Mesendoderm (in vitro differentiated cells): ENCODE results near the gene KCNN3.
A peak's percentile ranks its signal among the peaks of the same experiment; 100 is the strongest.

Experiments
- DNase-seq: peaks from one replicate; pipeline ENCODE4 v3.0.0; 2013
- H2AK5ac ChIP-seq: 2 replicates; pipeline ENCODE4 v1.6.1; 2013; ENCODE audit warnings: low read length, inconsistent platforms
- H2BK120ac ChIP-seq: 2 replicates; pipeline ENCODE4 v1.6.1; 2013; ENCODE audit warnings: low read depth, mild to moderate bottlenecking, low read length, moderate library complexity, mixed read lengths
- H2BK15ac ChIP-seq: replicated peaks from 2 replicates; pipeline ENCODE4 v1.6.1; 2013; ENCODE audit warnings: low read depth, mild to moderate bottlenecking, moderate library complexity
- H2BK5ac ChIP-seq: 2 replicates; pipeline ENCODE4 v1.6.1; 2013; ENCODE audit warnings: low read length, inconsistent platforms
- H3K18ac ChIP-seq: 2 replicates; pipeline ENCODE4 v1.6.1; 2013; ENCODE audit warnings: mild to moderate bottlenecking, low read length, mixed read lengths
- H3K23ac ChIP-seq: one replicate; pipeline ENCODE4 v1.6.1; 2013; ENCODE audit warnings: low read length
- H3K27ac ChIP-seq: 2 replicates; pipeline ENCODE4 v1.5.1; 2013; ENCODE audit warnings: low read depth, mild to moderate bottlenecking, inconsistent platforms, low read length, moderate library complexity
- H3K27me3 ChIP-seq: 2 replicates; pipeline ENCODE4 v1.6.1; 2013; ENCODE audit warnings: low read length, control low read depth, mild to moderate bottlenecking, inconsistent platforms; ENCODE audit not compliant: insufficient read depth, poor library complexity
- H3K36me3 ChIP-seq: 2 replicates; pipeline ENCODE4 v1.6.1; 2013; ENCODE audit warnings: low read length, inconsistent platforms; ENCODE audit not compliant: control insufficient read depth, insufficient read depth
- H3K4ac ChIP-seq: one replicate; pipeline ENCODE4 v1.6.1; 2013; ENCODE audit warnings: low read depth, mild to moderate bottlenecking, low read length, moderate library complexity
- H3K4me1 ChIP-seq: 2 replicates; pipeline ENCODE4 v1.6.1; 2013; ENCODE audit warnings: low read depth, low read length, inconsistent platforms; ENCODE audit not compliant: control insufficient read depth
- H3K4me2 ChIP-seq: 2 replicates; pipeline ENCODE4 v1.6.1; 2013; ENCODE audit warnings: low read length
- H3K4me3 ChIP-seq: 2 replicates; pipeline ENCODE4 v1.5.1; 2013; ENCODE audit warnings: mild to moderate bottlenecking, low read length
- H3K56ac ChIP-seq: one replicate; pipeline ENCODE4 v1.6.1; 2013; ENCODE audit warnings: low read length
- H3K79me1 ChIP-seq: 2 replicates; pipeline ENCODE4 v1.6.1; 2013; ENCODE audit warnings: low read length, inconsistent platforms
- H3K79me2 ChIP-seq: 2 replicates; pipeline ENCODE4 v1.6.1; 2013; ENCODE audit warnings: mild to moderate bottlenecking, low read length; ENCODE audit not compliant: control insufficient read depth, insufficient read depth
- H3K9ac ChIP-seq: 2 replicates; pipeline ENCODE4 v1.6.1; 2013; ENCODE audit warnings: low read length, inconsistent platforms
- H4K5ac ChIP-seq: one replicate; pipeline ENCODE4 v1.6.1; 2013; ENCODE audit warnings: low read length
- H4K8ac ChIP-seq: one replicate; pipeline ENCODE4 v1.6.1; 2013; ENCODE audit warnings: low read depth, mild to moderate bottlenecking, control low read depth, low read length, moderate library complexity
- WGBS: extraction: QIAGEN DNeasy Blood & Tissue Kit; methylation state at CpG from one replicate; pipeline ENCODE4 v1.1.7; 2013; ENCODE audit warnings: low lambda C conversion rate, missing lambda C conversion rate; ENCODE audit not compliant: insufficient coverage; ENCODE audit errors: extremely low coverage; 5-methylcytosine and 5-hydroxymethylcytosine counted together

Gene KCNN3

GRCh38 chr1:154698320-154699096, 171.6 kb downstream of the KCNN3 start:
- Histone ChIP-seq H2BK5ac (no peak overlapping the region), H3K4me2 (no peak overlapping the region), H3K79me2 (no peaks in the 10 kb centered on the region), H2BK15ac (no peak overlapping the region), H3K79me1 (no peaks in the 10 kb centered on the region), H2BK120ac (no peak overlapping the region), H3K18ac (no peak overlapping the region), H2AK5ac (no peak overlapping the region), H4K8ac (no peak overlapping the region), H3K4ac (no peak overlapping the region), H3K27ac (no peak overlapping the region), H3K23ac (no peak overlapping the region), H3K9ac (no peak overlapping the region), H3K4me1 (no peaks in the 10 kb centered on the region), H3K56ac (no peak overlapping the region), H3K27me3 (no peaks in the 10 kb centered on the region), H3K4me3 (no peak overlapping the region), H3K36me3 (no peaks in the 10 kb centered on the region), H4K5ac (no peak overlapping the region)
- no CpG with 5 or more reads among the region's 4 CpGs for WGBS
- DNase-seq, result no peak

GRCh38 chr1:154697710-154698109, 172.4 kb downstream of the KCNN3 start:
- no peak overlapping the region for H3K56ac ChIP-seq
- H3K18ac ChIP-seq, result no peak overlapping the region
- no peak overlapping the region for H3K9ac ChIP-seq
- H3K23ac ChIP-seq, result no peak overlapping the region
- H4K8ac ChIP-seq, result no peak overlapping the region
- no peak overlapping the region for H2AK5ac ChIP-seq
- no peaks in the 10 kb centered on the region for H3K79me1 ChIP-seq
- no peak overlapping the region for H2BK5ac ChIP-seq
- H3K4me2 ChIP-seq, result no peak overlapping the region
- DNase-seq, result no peak
- H3K4ac ChIP-seq, result no peak overlapping the region
- H3K4me1 ChIP-seq, result no peaks in the 10 kb centered on the region
- no peaks in the 10 kb centered on the region for H3K36me3 ChIP-seq
- H3K27ac ChIP-seq, result no peak overlapping the region
- H4K5ac ChIP-seq, result no peak overlapping the region
- H2BK15ac ChIP-seq, result no peak overlapping the region
- H3K27me3 ChIP-seq, result no peaks in the 10 kb centered on the region
- no peaks in the 10 kb centered on the region for H3K79me2 ChIP-seq
- no peak overlapping the region for H2BK120ac ChIP-seq
- no peak overlapping the region for H3K4me3 ChIP-seq

- Histone ChIP-seq H3K18ac (no peak overlapping the region), H3K9ac (no peak overlapping the region), H3K4me2 (no peak overlapping the region), H3K56ac (no peak overlapping the region), H2BK120ac (no peak overlapping the region), H2AK5ac (no peak overlapping the region), H3K27me3 (no peaks in the 10 kb centered on the region), H3K79me2 (no peaks in the 10 kb centered on the region), H4K5ac (no peak overlapping the region), H2BK5ac (no peak overlapping the region), H3K4me1 (no peaks in the 10 kb centered on the region), H3K4me3 (no peak overlapping the region), H3K79me1 (no peaks in the 10 kb centered on the region), H2BK15ac (no peak overlapping the region), H3K4ac (no peak overlapping the region), H3K27ac (no peak overlapping the region), H3K23ac (no peak overlapping the region), H3K36me3 (no peaks in the 10 kb centered on the region), H4K8ac (no peak overlapping the region)
- no CpG with 5 or more reads among the region's 4 CpGs for WGBS
- no peak for DNase-seq
These were observed 173.6 kb downstream of the KCNN3 start for GRCh38 chr1:154696456-154696855.

- H3K36me3 ChIP-seq, result no peaks in the 10 kb centered on the region
- no peak overlapping the region for H3K4me2 ChIP-seq
- peak; percentile 16 for DNase-seq
- no peak overlapping the region for H3K9ac ChIP-seq
- H3K4me3 ChIP-seq, result no peak overlapping the region
- no peaks in the 10 kb centered on the region for H3K79me1 ChIP-seq
- no peak overlapping the region for H2BK15ac ChIP-seq
- H3K27me3 ChIP-seq, result no peaks in the 10 kb centered on the region
- no peak overlapping the region for H3K4ac ChIP-seq
- H2BK5ac ChIP-seq, result no peak overlapping the region
- no peak overlapping the region for H2AK5ac ChIP-seq
- no peak overlapping the region for H4K8ac ChIP-seq
- H4K5ac ChIP-seq, result no peak overlapping the region
- no peak overlapping the region for H2BK120ac ChIP-seq
- H3K56ac ChIP-seq, result no peak overlapping the region
- no peak overlapping the region for H3K27ac ChIP-seq
- WGBS, result no CpG with 5 or more reads among the region's 2 CpGs
- no peaks in the 10 kb centered on the region for H3K4me1 ChIP-seq
- H3K79me2 ChIP-seq, result no peaks in the 10 kb centered on the region
- H3K23ac ChIP-seq, result no peak overlapping the region
- H3K18ac ChIP-seq, result no peak overlapping the region
These were observed 174.1 kb downstream of the KCNN3 start for GRCh38 chr1:154695985-154696384.

GRCh38 chr1:154694995-154695394, 175.1 kb downstream of the KCNN3 start:
- Histone ChIP-seq H4K8ac (no peak overlapping the region), H3K4ac (no peak overlapping the region), H3K4me1 (no peaks in the 10 kb centered on the region), H2BK120ac (no peak overlapping the region), H3K79me2 (no peaks in the 10 kb centered on the region), H2BK15ac (no peak overlapping the region), H4K5ac (no peak overlapping the region), H3K56ac (no peak overlapping the region), H3K23ac (no peak overlapping the region), H3K4me2 (no peak overlapping the region), H3K27me3 (no peaks in the 10 kb centered on the region), H2AK5ac (no peak overlapping the region), H3K9ac (no peak overlapping the region), H3K27ac (no peak overlapping the region), H3K79me1 (no peaks in the 10 kb centered on the region), H2BK5ac (no peak overlapping the region), H3K18ac (no peak overlapping the region), H3K4me3 (no peak overlapping the region), H3K36me3 (no peaks in the 10 kb centered on the region)
- no CpG with 5 or more reads among the region's 4 CpGs for WGBS
- DNase-seq, result no peak

- WGBS, result no CpG with 5 or more reads among the region's 3 CpGs
- no peak overlapping the region for H3K23ac ChIP-seq
These were observed 181.0 kb downstream of the KCNN3 start for GRCh38 chr1:154689083-154689482.

More at GRCh38 chr1:154689083-154689482, 181.0 kb downstream of the KCNN3 start:
- Histone ChIP-seq H3K4ac (no peak overlapping the region), H4K8ac (no peak overlapping the region), H3K18ac (no peak overlapping the region), H2BK120ac (no peak overlapping the region), H3K79me1 (no peaks in the 10 kb centered on the region), H3K27me3 (no peaks in the 10 kb centered on the region), H3K36me3 (no peaks in the 10 kb centered on the region), H3K4me1 (no peaks in the 10 kb centered on the region), H2AK5ac (no peak overlapping the region), H3K56ac (no peak overlapping the region), H3K27ac (no peak overlapping the region), H3K4me3 (no peak overlapping the region), H2BK5ac (no peak overlapping the region), H3K4me2 (no peak overlapping the region), H4K5ac (no peak overlapping the region), H3K9ac (no peak overlapping the region), H2BK15ac (no peak overlapping the region), H3K79me2 (no peaks in the 10 kb centered on the region)
- DNase-seq, result no peak
